Measurements from ENCODE around the gene CD70.
"Not testable (repeated sequence)": the region's sequence is repeated elsewhere in the genome, so short reads cannot be mapped to it uniquely, and the experiment has no call there.

Gene CD70

DNA sequence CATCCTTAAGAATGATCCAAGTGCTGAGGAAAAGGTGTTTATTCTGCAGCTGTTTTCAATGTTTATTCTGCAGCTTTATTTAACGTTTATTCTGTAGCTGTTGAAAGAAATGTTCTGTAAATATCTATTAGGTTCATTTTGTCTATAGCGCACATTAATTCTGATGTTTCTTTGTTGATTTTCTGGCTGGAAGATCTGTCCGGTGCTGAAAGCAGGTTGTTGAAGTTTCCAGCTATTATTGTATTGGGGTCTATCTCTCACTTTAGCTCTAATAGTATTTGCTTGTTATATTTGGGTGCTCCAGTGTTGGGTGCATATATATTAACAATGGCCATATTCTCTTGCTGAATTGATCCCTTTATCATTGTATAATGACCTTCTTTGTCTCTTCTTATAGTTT lies 20.2 kb downstream of the CD70 start:
- DNase-seq (ENCODE audit: low spot score): no peak

DNA sequence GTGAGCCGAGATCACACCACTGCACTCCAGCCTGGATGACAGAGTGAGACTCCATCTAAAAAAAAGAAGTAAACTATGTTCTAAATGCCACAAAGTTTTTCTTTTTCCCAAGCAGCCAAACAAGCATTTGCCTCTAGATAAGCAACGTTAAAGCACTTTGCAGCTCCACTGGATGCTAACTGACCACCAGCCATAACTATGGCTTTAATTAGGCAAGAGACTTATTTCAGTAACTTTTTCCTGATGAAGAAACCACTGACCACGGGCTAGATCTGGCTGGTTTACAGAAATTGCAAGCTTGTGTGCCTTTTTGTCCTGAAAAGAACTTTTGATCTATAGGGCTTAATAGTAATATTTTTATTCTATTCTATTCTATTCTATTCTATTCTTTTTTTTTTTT lies 22.1 kb downstream of the CD70 start:
- DNase-seq (ENCODE audit: low spot score): no peak

DNA sequence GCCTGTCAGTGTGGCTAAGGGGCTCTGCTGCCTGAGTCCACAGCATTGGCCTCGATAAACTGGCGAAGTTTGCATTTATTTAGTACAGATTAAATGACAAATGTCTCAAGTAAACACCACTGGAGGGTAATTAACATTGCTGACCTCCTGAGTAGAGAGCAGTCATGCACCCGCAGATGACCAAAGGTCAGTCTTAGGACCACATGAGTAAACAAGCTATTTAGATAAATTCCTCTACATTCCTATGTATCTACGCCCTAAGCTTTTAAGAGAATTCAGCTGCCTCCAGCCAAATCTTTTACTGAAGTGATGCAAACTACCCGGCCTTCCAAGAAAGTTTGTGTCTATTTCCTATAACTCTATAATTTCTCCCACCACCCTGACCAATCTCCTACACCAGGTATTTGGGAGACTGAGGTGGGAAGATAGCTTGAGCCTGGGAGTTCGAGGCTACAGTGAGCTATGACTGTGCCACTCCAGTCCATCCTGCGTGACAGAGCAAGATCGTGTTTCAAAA lies 22.9 kb downstream of the CD70 start:
- DNase-seq (ENCODE audit: low spot score): no peak

DNA sequence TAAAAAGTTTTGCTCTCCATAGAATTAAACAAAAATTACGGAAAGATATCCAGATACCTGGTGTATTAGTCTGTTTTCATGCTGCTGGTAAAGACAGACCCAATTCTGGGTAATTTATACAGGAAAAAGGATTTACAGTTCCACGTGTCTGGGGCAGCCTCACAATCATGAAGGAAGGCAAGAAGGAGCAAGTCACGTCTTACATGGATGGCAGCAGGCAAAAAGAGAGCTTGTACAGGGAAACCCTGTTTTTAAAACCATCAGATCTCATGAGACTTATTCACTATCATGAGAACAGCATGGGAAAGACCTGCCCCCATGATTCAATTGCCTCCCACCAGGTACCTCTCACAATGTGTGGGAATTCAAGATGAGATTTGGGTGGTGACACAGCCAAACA lies 24.2 kb downstream of the CD70 start:
- DNase-seq (ENCODE audit: low spot score): not testable (repeated sequence)

DNA sequence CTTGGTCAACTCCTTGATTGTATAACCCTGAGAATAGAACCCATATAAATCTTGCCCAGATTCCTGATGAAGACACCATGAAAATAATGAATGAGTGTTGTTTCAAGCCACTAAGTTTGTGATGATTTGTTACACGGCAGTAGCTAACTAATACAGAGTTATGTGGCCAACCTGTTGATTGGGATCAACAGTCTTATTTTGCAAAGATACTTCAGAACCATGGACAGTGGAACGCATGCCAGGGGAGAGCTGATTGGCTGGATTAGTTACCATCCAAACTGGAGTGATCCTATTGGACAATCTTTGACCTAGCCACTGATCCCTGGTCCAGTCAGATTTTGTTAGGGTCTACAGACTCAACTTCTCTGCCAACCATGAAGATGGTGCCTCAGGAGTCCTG lies 26.6 kb downstream of the CD70 start:
- no peak for DNase-seq (ENCODE audit: low spot score)

DNA sequence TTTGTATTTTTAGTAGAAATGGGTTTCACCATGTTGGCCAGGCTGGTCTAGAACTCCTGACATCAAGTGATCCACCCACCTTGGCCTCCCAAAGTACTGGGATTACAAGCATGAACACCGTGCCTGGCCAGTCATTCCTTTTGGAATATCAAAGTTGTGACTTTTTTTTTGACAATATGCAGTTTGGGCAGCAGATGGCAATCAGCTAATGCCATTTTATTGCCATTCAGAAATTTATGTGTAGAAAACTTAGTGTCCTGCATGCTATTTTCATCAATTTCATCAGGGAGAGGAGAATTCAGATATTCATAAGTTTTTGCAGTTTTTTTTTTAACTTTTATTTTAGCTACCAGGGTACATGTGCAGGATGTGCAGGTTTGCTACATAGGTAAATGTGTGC lies 28.5 kb downstream of the CD70 start:
- DNase-seq (ENCODE audit: low spot score): not testable (repeated sequence)

DNA sequence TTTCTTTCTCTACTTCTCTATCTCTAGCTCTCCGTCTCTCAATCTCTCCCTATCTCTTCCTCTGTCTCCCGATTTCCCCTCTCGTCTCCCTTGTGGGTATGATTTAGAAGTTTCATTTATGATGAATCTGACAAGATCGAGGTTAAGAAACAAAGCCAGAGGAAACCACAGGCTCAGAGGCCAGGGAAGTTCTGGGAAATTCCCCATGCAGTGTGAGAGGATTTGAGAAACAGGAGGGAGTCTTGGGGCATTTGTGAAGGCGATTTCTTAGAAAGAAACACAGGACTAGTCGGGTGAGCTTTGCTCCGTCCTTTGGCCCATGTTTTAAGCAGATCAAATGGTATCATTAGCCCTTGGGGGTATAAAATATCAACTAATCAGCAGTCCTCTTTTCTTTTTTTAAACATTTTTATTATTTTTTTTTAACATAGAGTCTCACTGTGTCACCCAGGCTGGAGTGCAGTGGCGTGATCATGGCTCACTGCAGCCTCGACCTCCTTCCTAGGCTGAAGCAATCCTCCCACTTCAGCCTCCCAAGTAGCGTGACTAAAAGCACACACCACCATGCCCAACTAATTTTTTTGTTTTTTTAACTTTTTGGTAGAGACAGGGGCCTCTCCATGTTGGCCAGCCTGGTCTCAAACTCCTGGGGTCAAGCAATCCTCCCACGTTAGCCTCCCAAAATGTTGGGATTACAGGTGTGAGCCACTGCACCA lies 34.3 kb downstream of the CD70 start:
- DNase-seq (ENCODE audit: low spot score): no peak

DNA sequence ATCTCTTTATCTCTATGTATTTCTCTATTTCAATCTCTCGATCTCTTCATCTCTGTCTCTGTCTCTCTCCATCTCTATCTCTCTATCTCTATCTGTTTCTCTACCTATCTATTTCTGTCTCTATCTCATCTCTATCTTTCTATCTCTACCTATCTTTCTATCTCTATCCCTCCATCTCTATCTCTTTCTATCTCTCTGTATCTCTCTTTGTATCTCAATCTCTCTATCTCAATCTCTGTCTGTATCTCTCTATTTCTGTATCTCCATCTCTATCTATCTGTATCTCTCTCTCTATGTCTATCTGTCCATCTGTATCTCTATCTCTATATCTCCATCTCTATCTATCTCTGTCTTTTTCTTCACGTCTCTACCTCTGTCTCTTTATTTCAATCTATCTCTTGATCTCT lies 34.9 kb downstream of the CD70 start:
- no peak for DNase-seq (ENCODE audit: low spot score)

DNA sequence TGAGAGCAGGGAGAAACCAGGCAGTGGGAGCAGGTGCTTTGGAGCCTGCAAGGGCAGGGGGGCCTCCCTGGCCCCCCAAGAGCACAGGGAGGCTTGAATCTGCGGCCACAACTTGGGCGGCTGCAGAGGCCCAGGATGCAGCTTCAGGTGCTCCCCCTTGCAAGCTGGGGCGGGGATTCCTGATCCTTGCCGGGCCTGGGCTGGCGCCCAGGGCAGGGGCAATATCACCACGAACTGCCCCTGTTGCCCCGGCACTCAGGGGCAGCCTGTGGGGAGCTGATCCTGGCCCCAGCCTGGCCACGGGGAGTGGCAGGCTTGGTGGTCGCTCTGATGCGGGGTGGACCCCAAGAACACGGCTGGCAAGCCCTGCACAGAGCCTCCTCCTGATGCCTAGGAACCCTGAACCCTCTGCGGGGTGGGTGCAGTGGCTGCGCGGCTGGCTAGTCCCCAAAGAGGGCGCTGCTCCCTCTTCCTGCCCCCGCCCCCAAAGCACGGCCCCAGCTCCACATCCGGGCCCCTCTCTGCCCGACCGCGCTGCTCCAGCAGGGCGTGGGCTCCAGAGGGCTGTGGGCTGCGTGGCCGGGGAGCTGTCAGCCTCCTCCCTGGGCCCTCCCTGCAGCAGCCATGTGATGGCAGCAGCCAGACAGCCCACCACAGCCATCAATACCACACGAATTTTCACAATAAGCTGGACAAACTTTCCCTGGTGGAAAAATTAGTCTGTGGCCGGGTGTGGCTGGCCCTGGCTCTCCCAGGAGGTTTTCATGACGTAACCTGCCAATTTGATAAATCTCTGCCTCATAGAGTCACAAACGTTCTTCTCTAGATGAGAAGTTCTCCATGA lies 39.1 kb downstream of the CD70 start:
- peak; percentile 64 for DNase-seq (ENCODE audit: low spot score)

DNA sequence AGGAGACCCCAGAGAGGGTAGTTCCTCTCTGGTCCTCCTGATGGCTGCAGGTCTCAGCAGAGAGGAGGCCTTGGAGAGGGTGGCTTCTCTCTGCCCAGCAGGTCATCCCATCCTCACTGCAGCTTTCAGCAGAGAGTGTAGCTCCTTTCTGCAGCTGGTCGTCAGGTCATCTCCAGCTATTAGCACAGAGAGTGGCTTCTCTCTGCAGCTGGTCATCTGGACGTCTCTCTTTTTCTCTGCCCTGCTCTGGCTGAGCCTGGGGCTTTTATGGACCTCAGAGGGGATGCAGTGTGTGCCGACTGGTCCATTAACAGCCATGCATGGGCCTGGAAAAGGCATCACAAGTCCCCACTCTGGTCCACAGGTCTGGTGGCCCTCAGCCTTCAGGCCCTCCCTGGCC lies 39.9 kb downstream of the CD70 start:
- DNase-seq (ENCODE audit: low spot score): no peak

DNA sequence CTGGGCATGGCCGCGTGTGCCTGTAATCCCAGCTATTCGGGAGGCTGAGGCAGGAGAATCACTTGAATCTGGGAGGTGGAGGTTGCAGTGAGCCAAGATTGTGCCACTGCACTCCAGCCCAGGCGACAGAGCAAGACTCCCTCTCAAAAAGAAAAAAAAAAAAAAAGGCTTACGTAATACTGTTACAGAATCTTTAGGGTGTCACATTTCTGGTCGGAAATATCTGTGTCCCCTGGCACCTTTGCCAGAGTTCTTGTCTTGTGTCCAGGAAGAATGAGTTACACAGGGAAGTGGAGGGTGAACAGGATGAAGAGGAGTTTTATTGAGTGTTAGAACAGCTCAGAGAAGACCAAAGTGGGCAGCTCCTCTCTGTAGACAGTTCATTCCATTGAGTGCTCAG lies 40.3 kb downstream of the CD70 start:
- DNase-seq (ENCODE audit: low spot score): not testable (repeated sequence)

DNA sequence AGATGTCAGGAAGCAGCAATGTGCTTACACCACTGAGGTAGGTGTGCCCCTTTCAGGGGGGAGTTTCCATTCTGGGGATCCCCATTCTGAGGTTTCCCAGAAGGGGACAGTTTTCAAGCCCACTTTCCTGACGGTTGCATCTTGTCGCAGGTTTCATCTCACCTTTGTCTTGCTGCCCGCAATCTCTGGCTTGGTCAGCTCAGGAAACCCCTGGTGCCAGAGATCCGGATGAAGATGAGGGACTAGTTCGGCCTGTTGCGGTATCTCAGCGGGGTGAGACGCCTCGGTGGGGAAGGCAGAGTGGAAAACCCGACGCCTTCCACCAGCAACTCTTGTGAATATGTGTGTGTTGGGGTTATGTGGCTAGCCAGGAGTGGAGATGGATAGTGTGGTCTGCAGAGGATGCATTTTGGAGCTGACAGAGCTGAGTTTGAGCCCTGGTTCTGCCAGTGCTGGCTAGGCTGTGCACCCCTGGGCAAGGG lies 47.0 kb downstream of the CD70 start:
- DNase-seq (ENCODE audit: low spot score): no peak

DNA sequence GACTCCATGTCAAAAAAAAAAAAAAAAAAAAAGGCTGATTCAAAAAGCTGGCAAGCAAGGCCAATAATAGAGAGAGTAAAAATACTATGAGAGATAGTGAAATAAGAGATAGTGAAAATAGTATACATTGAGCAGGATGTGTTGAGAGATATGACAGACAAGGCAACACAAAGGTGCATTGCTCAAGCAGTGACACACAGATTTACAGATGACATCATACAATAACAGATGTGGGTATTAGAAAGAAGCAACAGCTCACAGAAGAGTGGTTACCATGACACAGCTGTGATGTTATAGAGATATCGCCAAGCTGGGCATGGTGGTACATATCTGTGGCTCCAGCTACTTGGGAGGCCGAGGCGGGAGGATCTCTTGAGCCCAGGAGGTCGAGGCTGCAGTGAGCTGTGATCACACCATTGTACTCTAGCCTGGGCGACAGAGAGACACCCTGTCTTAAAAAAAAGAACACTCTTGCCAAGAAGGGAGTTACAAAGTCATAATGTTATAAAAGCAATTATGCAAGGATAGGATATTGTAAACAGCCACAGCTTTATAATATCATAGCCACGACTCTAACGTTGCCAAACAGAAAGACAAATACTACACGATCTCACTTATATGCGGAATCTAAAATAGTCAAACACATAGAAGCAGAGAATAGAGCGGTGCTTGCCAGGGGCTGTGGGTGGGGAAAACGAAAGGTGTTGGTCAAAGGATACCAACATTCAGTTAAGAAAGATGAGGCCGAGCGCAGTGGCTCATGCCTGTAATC lies 49.8 kb downstream of the CD70 start:
- DNase-seq (ENCODE audit: low spot score): no peak

DNA sequence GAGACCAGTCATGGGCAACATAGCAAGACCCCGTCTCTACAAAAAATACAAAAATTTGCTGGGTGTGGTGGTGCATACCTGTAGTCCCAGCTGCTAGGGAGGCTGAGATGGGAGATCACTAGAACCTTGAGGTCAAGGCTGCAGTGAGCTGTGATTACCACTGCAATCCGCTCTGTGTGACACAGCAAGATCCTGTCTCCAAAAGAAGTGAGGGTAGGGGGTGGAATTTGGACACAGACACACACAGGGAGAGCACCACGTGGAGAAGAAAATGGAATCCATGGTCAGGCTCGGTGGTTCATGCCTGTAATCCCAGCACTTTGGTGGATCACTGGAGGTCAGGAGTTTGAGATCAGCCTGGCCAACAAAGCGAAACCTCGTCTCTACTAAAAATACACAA lies 51.4 kb downstream of the CD70 start:
- DNase-seq (ENCODE audit: low spot score): no peak

All from CD4-positive, alpha-beta T cell treated with Interleukin-2 at 100 ng/mL for 4 hours (primary cell).